Urothelium cell line (cell line): ENCODE data around the gene GIN1.

ENCODE experiments used
- DNase-seq: peaks from one replicate; pipeline ENCODE4 v3.0.0; 2011; ENCODE audit warnings: low spot score, mixed read lengths
- FAIRE-seq: peaks from 2 replicates; lab custom pipeline; 2011; peaks lifted over from hg19 to GRCh38; lab: Jason Lieb, UNC

GIN1 gene

DNA sequence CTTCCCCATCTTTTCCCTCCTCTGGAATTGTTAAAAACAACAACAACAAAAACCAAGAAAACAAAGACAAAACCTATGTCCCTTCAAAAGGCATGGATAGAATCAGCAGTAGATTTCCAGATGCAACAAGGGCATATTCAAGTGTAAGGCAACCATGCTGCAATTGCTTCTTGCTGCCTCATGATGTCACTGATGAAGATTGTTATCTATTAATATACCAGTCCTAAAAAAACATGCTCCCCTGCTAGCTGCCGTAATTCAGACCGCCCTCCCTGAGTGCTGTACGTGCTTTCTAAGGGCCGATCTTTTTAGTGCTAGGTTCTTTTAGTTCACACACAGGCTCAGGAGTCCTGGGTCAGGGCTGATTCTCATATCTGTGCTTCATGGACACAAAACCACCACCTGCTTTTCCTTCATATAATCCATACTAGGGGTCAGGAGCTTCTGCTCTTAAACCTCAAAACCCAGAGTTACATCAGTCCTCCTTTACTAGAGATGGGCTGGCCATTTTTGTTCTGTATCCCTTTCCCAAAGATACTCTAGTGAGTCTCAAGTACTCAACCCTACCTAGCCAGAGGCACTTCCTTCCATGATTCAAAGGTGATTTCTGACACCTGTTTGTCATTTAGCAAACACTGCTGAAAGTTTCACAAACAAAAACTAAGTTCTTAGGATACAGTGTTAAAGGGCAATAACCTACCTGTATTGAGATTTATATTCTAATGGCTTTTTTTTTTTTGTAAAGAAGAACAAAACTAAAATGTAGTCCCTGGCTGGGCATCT is 82.1 kb downstream of the GIN1 start:
- FAIRE-seq (no peak), DNase-seq (peak; percentile 4)

- FAIRE-seq (no peak), DNase-seq (no peak)
Measured at GRCh38 chr5:103036601-103037000, 83.3 kb downstream of the GIN1 start.
